Endothelial cell of umbilical vein (primary cell): ENCODE data around the gene FAM168B. TPM values are rescaled to one million over a fixed set of nuclear protein-coding genes. Genes with fewer than 3 reads are reported as not detected.

Source experiments
- BruUV-seq: library from RNA; stranded (reverse); fragments of 400-500 nt; replicated peaks from 2 replicates; lab custom pipeline; 2021; lab: Mats Ljungman, UMichigan
- CTCF ChIA-PET: fragments of 300-600, 350-600 bp; sonication (Branson Sonifier 250); formaldehyde crosslinking; loops from one replicate; lab custom pipeline; 2021; ENCODE audit warnings: antibody characterized with exemption, inconsistent platforms; lab: Charles Lee
- POLR2A ChIA-PET: fragments of 300-600, 350-600 bp; sonication (Branson Sonifier 250); formaldehyde crosslinking; loops from one replicate; lab custom pipeline; 2021; ENCODE audit warnings: antibody characterized with exemption, inconsistent platforms; lab: Charles Lee
- DNase-seq: peaks from one replicate; pipeline ENCODE4 v3.0.0-alpha.2; 2011; ENCODE audit warnings: low read depth, low spot score
- FAIRE-seq: peaks from 2 replicates; lab custom pipeline; 2011; peaks lifted over from hg19 to GRCh38; lab: Jason Lieb, UNC
- H2AFZ ChIP-seq: 2 replicates; pipeline ENCODE4 v1.6.0; 2012; ENCODE audit warnings: low read depth, low read length, control low read depth, inconsistent platforms
- H3K27ac ChIP-seq: 2 replicates; pipeline ENCODE4 v1.5.1; 2011; ENCODE audit warnings: low read depth, mild to moderate bottlenecking, control low read depth, low read length, moderate library complexity; ENCODE audit not compliant: insufficient read depth
- H3K27me3 ChIP-seq, 2 experiments: 2 replicates each; pipeline versions ENCODE4 v1.6.0 to v1.6.1; 2011; ENCODE audit warnings: low read length in 2 of 2, mixed read lengths in 1 of 2; ENCODE audit not compliant: control insufficient read depth in 2 of 2, insufficient read depth in 2 of 2
- H3K36me3 ChIP-seq, 2 experiments: 2 replicates in 1 of 2; 3 replicates in 1 of 2; pipeline ENCODE4 v1.5.1; 2011; ENCODE audit warnings: low read length in 2 of 2, mild to moderate bottlenecking in 1 of 2, moderate library complexity in 1 of 2; ENCODE audit not compliant: control insufficient read depth in 2 of 2, insufficient read depth in 2 of 2; ENCODE audit errors: extremely low read depth in 1 of 2
- H3K4me1 ChIP-seq: 3 replicates; pipeline ENCODE4 v1.5.1; 2011; ENCODE audit warnings: mild to moderate bottlenecking, low read length; ENCODE audit not compliant: control insufficient read depth, insufficient read depth; ENCODE audit errors: extremely low read depth
- H3K4me2 ChIP-seq: 2 replicates; pipeline ENCODE4 v1.6.1; 2011; ENCODE audit warnings: low read length, control low read depth, mixed read lengths; ENCODE audit not compliant: insufficient read depth
- H3K4me3 ChIP-seq, 3 experiments: fragments of 200-600 bp in 1 of 3; sonication (generic), shearing (Covaris generic) in 1 of 3; replicated peaks in 1 of 3; 2 replicates each; pipeline ENCODE4 v1.5.1; 2011 to 2016; ENCODE audit warnings: control low read depth in 3 of 3, low read length in 3 of 3, mild to moderate bottlenecking in 2 of 3, inconsistent platforms in 1 of 3, low read depth in 1 of 3, moderate library complexity in 1 of 3; ENCODE audit not compliant: insufficient read depth in 1 of 3
- H3K79me2 ChIP-seq: 2 replicates; pipeline ENCODE4 v1.6.0; 2012; ENCODE audit warnings: low read length, inconsistent platforms; ENCODE audit not compliant: control insufficient read depth, insufficient read depth
- H3K9ac ChIP-seq: replicated peaks from 2 replicates; pipeline ENCODE3; 2011; ENCODE audit warnings: low read length, control low read depth; ENCODE audit not compliant: insufficient read depth; ENCODE audit errors: extremely low read depth
- H3K9me1 ChIP-seq: replicated peaks from 3 replicates; pipeline ENCODE4 v1.6.0; 2011; ENCODE audit warnings: mild to moderate bottlenecking, low read length; ENCODE audit not compliant: control insufficient read depth, insufficient read depth; ENCODE audit errors: extremely low read depth
- H3K9me3 ChIP-seq: replicated peaks from 2 replicates; pipeline ENCODE4 v1.5.1; 2012; ENCODE audit warnings: low read length, inconsistent platforms; ENCODE audit not compliant: control insufficient read depth, insufficient read depth
- H4K20me1 ChIP-seq: replicated peaks from 2 replicates; pipeline ENCODE3; 2011; ENCODE audit warnings: mild to moderate bottlenecking, low read length; ENCODE audit not compliant: control insufficient read depth, insufficient read depth; ENCODE audit errors: extremely low read depth
- EZH2 ChIP-seq: IDR thresholded peaks from 2 replicates; pipeline ENCODE4 v1.6.1; 2012; ENCODE audit warnings: borderline replicate concordance, low read depth, mild to moderate bottlenecking, moderate library complexity, low read length, inconsistent platforms; ENCODE audit not compliant: severe bottlenecking
- FOS ChIP-seq: IDR thresholded peaks from 2 replicates; pipeline ENCODE4 v1.6.1; 2011; ENCODE audit warnings: mild to moderate bottlenecking, low read length, moderate library complexity, borderline replicate concordance; ENCODE audit not compliant: insufficient read depth
- GATA2 ChIP-seq: IDR thresholded peaks from 2 replicates; pipeline ENCODE4 v1.7.0; 2011; ENCODE audit warnings: low read depth, mild to moderate bottlenecking, moderate library complexity, mixed read lengths, low read length; ENCODE audit not compliant: insufficient read length, insufficient read depth
- JUN ChIP-seq: IDR thresholded peaks from 2 replicates; pipeline ENCODE4 v1.6.1; 2011; ENCODE audit warnings: borderline replicate concordance, low read depth; ENCODE audit not compliant: insufficient read length, insufficient read depth
- MYC ChIP-seq: IDR thresholded peaks from one replicate; pipeline ENCODE4 v1.6.1; 2011; ENCODE audit warnings: mild to moderate bottlenecking, low read depth, low read length
- POLR2A ChIP-seq: IDR thresholded peaks from 2 replicates; pipeline ENCODE4 v1.6.1; 2012; ENCODE audit warnings: low read depth, mild to moderate bottlenecking, control low read depth, low read length
- POLR2AphosphoS5 ChIP-seq: IDR thresholded peaks from 2 replicates; pipeline ENCODE4 v1.6.1; 2012; ENCODE audit warnings: low read depth, mild to moderate bottlenecking, control low read depth, low read length, moderate library complexity; ENCODE audit not compliant: insufficient read depth
- dilution Hi-C: fragments of 300-500 bp; cut with MboI; formaldehyde crosslinking; loops from one replicate; pipeline ENCODE4 v1.15.0; 2019; ENCODE audit warnings: low sequenced_read_pairs; ENCODE audit not compliant: extremely low pct_ligation_motif_present
- intact Hi-C: fragments of 100-400 bp; cut with micrococcal nuclease; formaldehyde crosslinking; loops from one replicate; pipeline ENCODE4 v1.10.0; 2022
- polyA plus RNA-seq, 4 experiments: library from polyadenylated mRNA; depleted of rRNA in 3 of 4; stranded (reverse) in 3 of 4; unstranded in 1 of 4; fragments of >200 nt; gene quantifications; 2 replicates each; pipeline versions ENCODE4 v1.2.1 to v1.2.3, GENCODE V29; 2011 to 2012; ENCODE audit warnings: missing spikeins in 1 of 4
- total RNA-seq: library from RNA; stranded (reverse); gene quantifications from 2 replicates; pipeline ENCODE4 v1.2.3, GENCODE V29; 2021
- TF ChIP-seq, protein P1 (sequence below): IDR thresholded peaks from 2 replicates; pipeline ENCODE4 v1.6.1; 2011; ENCODE audit not compliant: insufficient read depth, insufficient read length
- TF ChIP-seq, protein P2 (sequence below), 2 donors: IDR thresholded peaks; 1 replicate in 1 of 2; 2 replicates in 1 of 2; pipeline ENCODE4 v1.5.1; 2011; ENCODE audit warnings: low read length in 2 of 2, mild to moderate bottlenecking in 2 of 2, moderate library complexity in 2 of 2, control low read depth in 1 of 2, inconsistent platforms in 1 of 2, low read depth in 1 of 2; ENCODE audit not compliant: insufficient read depth in 1 of 2; ENCODE audit errors: extremely low read depth in 1 of 2

The FAM168B gene
- total and polyA plus RNA-seq, 2 donors (not counting 3 experiments of a cell fraction or from before 2014, with no cell fraction given), result 109 to 183 TPM

DNA sequence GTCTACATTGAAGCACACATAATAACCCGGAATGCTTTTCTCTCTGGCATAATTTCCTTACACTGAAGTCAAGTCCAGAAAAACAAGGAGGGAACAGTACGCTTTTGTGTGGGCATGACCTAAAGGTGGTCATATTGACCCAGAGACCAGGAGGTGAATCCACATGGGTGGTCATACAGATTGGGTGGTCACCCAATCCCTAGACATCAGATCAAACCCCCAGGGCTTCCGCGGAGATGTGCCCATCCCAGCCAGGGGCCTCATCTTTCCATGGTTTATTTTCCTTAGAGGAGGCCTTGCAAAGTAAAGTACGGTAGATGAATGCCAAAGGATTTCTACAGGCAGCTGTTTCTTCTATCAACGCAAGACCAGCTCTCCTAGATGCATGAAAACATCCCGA, 38.8 kb downstream of the FAM168B start:
- no TSS peak for BruUV-seq
- no peak overlapping the region for H3K9ac ChIP-seq
- H3K9me1 ChIP-seq, result no peaks in the 10 kb centered on the region
- H3K27ac ChIP-seq, result no peak overlapping the region
- dilution Hi-C loops (no loop called here), intact Hi-C loops (no loop called here)
- H3K79me2 ChIP-seq, result peaks cover 49% of the 10 kb centered on the region
- DNase-seq (no peak), FAIRE-seq (no peak)
- H3K27me3 ChIP-seq, result no peaks in the 10 kb centered on the region
- ChIA-PET POLR2A (no interaction called here), CTCF (no interaction called here)
- H2AFZ ChIP-seq, result no peak overlapping the region
- no peaks in the 10 kb centered on the region for H3K4me1 ChIP-seq
- no peaks in the 10 kb centered on the region for H3K9me3 ChIP-seq
- no peak overlapping the region for H3K4me2 ChIP-seq
- peaks cover 14% of the 10 kb centered on the region for H4K20me1 ChIP-seq
- no peak overlapping the region for H3K4me3 ChIP-seq
- peaks cover 37 to 49% of the 10 kb centered on the region in 2 experiments for H3K36me3 ChIP-seq
- no peak for TF ChIP-seq POLR2A
- TF ChIP-seq, protein P1, sequence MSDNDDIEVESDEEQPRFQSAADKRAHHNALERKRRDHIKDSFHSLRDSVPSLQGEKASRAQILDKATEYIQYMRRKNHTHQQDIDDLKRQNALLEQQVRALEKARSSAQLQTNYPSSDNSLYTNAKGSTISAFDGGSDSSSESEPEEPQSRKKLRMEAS, result no peak
- no peak for TF ChIP-seq POLR2AphosphoS5
- no peak for TF ChIP-seq MYC
- no peak for TF ChIP-seq FOS
- no peak for TF ChIP-seq EZH2

DNA sequence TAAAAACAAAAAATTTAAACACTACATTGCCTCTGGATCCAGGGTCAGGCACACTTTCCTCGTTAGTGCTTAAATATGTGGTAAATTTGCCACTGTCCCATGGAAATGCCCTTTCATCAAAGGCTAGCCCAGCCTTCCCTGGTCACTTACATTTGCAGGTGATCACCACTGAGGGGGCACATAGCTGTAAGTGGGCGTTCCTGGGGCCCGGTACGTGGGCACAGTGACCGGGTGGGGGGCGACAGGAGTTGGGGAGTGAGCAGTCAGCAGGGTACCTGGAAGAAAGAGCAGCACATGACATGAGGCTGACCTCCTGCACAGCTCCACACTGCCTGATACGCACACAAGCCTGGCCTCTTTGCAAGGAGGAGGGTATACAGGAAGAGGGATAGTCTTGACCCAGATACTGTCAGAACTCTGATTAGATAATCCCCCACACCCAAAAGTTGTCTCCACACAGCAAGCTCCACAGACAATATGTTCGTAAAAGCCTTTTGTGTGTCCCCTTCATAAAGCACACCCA, 40.5 kb downstream of the FAM168B start:
- Histone ChIP-seq H3K36me3 (peaks cover 31 to 57% of the 10 kb centered on the region in 2 experiments), H3K9me3 (no peaks in the 10 kb centered on the region), H3K27me3 (no peaks in the 10 kb centered on the region), H2AFZ (no peak overlapping the region), H3K79me2 (peaks cover 33% of the 10 kb centered on the region), H4K20me1 (peaks cover 14% of the 10 kb centered on the region), H3K4me2 (no peak overlapping the region), H3K27ac (no peak overlapping the region), H3K4me1 (no peaks in the 10 kb centered on the region), H3K4me3 (no peak overlapping the region), H3K9me1 (no peaks in the 10 kb centered on the region), H3K9ac (no peak overlapping the region)
- POLR2A ChIA-PET, result no interaction called here
- FAIRE-seq, result no peak
- CTCF ChIA-PET, result no interaction called here
- dilution Hi-C loops (no loop called here), intact Hi-C loops (no loop called here)
- no TSS peak for BruUV-seq
- no peak for DNase-seq
- no peak for TF ChIP-seq GATA2
- no peak for TF ChIP-seq POLR2AphosphoS5
- no peak for TF ChIP-seq MYC
- TF ChIP-seq, protein P1, result no peak
- TF ChIP-seq POLR2A, result no peak
- TF ChIP-seq JUN, result no peak
- TF ChIP-seq EZH2, result no peak
- TF ChIP-seq, protein P2, sequence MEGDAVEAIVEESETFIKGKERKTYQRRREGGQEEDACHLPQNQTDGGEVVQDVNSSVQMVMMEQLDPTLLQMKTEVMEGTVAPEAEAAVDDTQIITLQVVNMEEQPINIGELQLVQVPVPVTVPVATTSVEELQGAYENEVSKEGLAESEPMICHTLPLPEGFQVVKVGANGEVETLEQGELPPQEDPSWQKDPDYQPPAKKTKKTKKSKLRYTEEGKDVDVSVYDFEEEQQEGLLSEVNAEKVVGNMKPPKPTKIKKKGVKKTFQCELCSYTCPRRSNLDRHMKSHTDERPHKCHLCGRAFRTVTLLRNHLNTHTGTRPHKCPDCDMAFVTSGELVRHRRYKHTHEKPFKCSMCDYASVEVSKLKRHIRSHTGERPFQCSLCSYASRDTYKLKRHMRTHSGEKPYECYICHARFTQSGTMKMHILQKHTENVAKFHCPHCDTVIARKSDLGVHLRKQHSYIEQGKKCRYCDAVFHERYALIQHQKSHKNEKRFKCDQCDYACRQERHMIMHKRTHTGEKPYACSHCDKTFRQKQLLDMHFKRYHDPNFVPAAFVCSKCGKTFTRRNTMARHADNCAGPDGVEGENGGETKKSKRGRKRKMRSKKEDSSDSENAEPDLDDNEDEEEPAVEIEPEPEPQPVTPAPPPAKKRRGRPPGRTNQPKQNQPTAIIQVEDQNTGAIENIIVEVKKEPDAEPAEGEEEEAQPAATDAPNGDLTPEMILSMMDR (IDR thresholded peaks at IDR 0.05; ENCODE audit: extremely low read depth in 1 of 2, insufficient read depth in 1 of 2, low read depth in 1 of 2, low read length in 2 of 2), result no peak
- no peak for TF ChIP-seq FOS
